Stimulated activated CD8-positive, alpha-beta memory T cell treated with anti-CD3 and anti-CD28 coated beads, Interleukin-15, amount 100 ng/mL, for 48 hours (primary cell): Measurements from ENCODE around the gene CDHR1.

Source experiments
- DNase-seq, 2 donors: peaks; one replicate each; pipeline ENCODE4 v3.0.0-alpha.2; 2020; ENCODE audit warnings: low read depth in 2 of 2

The CDHR1 gene

GRCh38 chr10:84230359-84230758 lies 36.0 kb downstream of the CDHR1 start:
- DNase-seq = no peak

GRCh38 chr10:84232376-84232775 lies 38.0 kb downstream of the CDHR1 start:
- no peak for DNase-seq

GRCh38 chr10:84233940-84234339 lies 39.6 kb downstream of the CDHR1 start:
- DNase-seq = no peak

GRCh38 chr10:84234479-84234878 lies 40.1 kb downstream of the CDHR1 start:
- no peak for DNase-seq

- no peak for DNase-seq
These were observed 40.8 kb downstream of the CDHR1 start for GRCh38 chr10:84235096-84235495.

- no peak for DNase-seq
These were observed 42.5 kb downstream of the CDHR1 start for GRCh38 chr10:84236807-84237198.

GRCh38 chr10:84237199-84238051 lies 43.1 kb downstream of the CDHR1 start:
- no peak for DNase-seq

GRCh38 chr10:84238909-84239308 lies 44.6 kb downstream of the CDHR1 start:
- DNase-seq = no peak

- DNase-seq = no peak
These were observed 47.0 kb downstream of the CDHR1 start, which contains the start of gene LRIT1 for GRCh38 chr10:84241185-84241790. Gene LRIT1 (minus strand): TSS chr10:84241546. CDS start chr10:84241439, 107 bp downstream.

GRCh38 chr10:84243759-84244158 lies 49.4 kb downstream of the CDHR1 start:
- no peak for DNase-seq

- no peak for DNase-seq
These were observed 50.4 kb downstream of the CDHR1 start, which contains the start of gene RGR for GRCh38 chr10:84244651-84245270. Gene RGR (plus strand): TSS chr10:84245053. CDS start chr10:84245091, 38 bp downstream.

GRCh38 chr10:84247496-84247895 lies 53.2 kb downstream of the CDHR1 start:
- DNase-seq = no peak

- no peak for DNase-seq
These were observed 54.5 kb downstream of the CDHR1 start for GRCh38 chr10:84248794-84249193.

- no peak for DNase-seq
These were observed 60.5 kb downstream of the CDHR1 start for GRCh38 chr10:84254552-84255478.

- peak; percentile 35 to 40 for DNase-seq
These were observed 62.4 kb downstream of the CDHR1 start for GRCh38 chr10:84256510-84257342.

GRCh38 chr10:84257343-84258020 lies 63.1 kb downstream of the CDHR1 start:
- DNase-seq = no peak

GRCh38 chr10:84258034-84258695 lies 63.8 kb downstream of the CDHR1 start:
- DNase-seq = no peak

- no peak for DNase-seq
These were observed 67.0 kb downstream of the CDHR1 start for GRCh38 chr10:84261236-84261915.
